ENCODE results near the gene ING4.
A peak's percentile ranks its signal among the peaks of the same experiment; 100 is the strongest.
"Not testable (repeated sequence)": the region's sequence is repeated elsewhere in the genome, so short reads cannot be mapped to it uniquely, and the experiment has no call there.

Gene ING4

GRCh38 chr12:6662906-6663742 lies at the start of gene ING4:
Gene ING4 (minus strand): TSS chr12:6663119. CDS start chr12:6663101, 18 bp downstream.
- peak; percentile 99 for DNase-seq (ENCODE audit: low spot score)

- DNase-seq (ENCODE audit: low spot score) = no peak
These were observed 46.1 kb upstream of the ING4 start for GRCh38 chr12:6708960-6709394.

- DNase-seq (ENCODE audit: low spot score) = not testable (repeated sequence)
These were observed 45.4 kb upstream of the ING4 start for GRCh38 chr12:6708351-6708750.

GRCh38 chr12:6703631-6704030 lies 40.7 kb upstream of the ING4 start:
- no peak for DNase-seq (ENCODE audit: low spot score)

GRCh38 chr12:6701078-6701768 lies 38.3 kb upstream of the ING4 start:
- DNase-seq (ENCODE audit: low spot score) = no peak

GRCh38 chr12:6700646-6701051 lies 37.7 kb upstream of the ING4 start, which contains the start of gene PIANP:
Gene PIANP (minus strand): TSS chr12:6700815. CDS start chr12:6698061, 2,754 bp downstream.
- DNase-seq (ENCODE audit: low spot score) = peak; percentile 60

- peak; percentile 26 for DNase-seq (ENCODE audit: low spot score)
These were observed 37.2 kb upstream of the ING4 start for GRCh38 chr12:6699989-6700645.

- DNase-seq (ENCODE audit: low spot score) = no peak
These were observed 36.5 kb upstream of the ING4 start for GRCh38 chr12:6699259-6699988.

- no peak for DNase-seq (ENCODE audit: low spot score)
These were observed 35.6 kb upstream of the ING4 start for GRCh38 chr12:6698352-6699046.

- DNase-seq (ENCODE audit: low spot score) = peak; percentile 88
These were observed 34.8 kb upstream of the ING4 start for GRCh38 chr12:6697584-6698351.

GRCh38 chr12:6696690-6697583 lies 34.0 kb upstream of the ING4 start:
- no peak for DNase-seq (ENCODE audit: low spot score)

- DNase-seq (ENCODE audit: low spot score) = no peak
These were observed 32.6 kb upstream of the ING4 start for GRCh38 chr12:6695313-6696045.

GRCh38 chr12:6694701-6695100 lies 31.8 kb upstream of the ING4 start:
- DNase-seq (ENCODE audit: low spot score) = no peak

- no peak for DNase-seq (ENCODE audit: low spot score)
These were observed 31.0 kb upstream of the ING4 start for GRCh38 chr12:6693832-6694355.

GRCh38 chr12:6692888-6693287 lies 30.0 kb upstream of the ING4 start:
- DNase-seq (ENCODE audit: low spot score) = no peak

GRCh38 chr12:6691473-6691872 lies 28.6 kb upstream of the ING4 start:
- DNase-seq (ENCODE audit: low spot score) = peak; percentile 44

- DNase-seq (ENCODE audit: low spot score) = peak; percentile 98
These were observed 26.3 kb upstream of the ING4 start, which contains the start of gene ZNF384 for GRCh38 chr12:6688999-6689882. Gene ZNF384 (minus strand): TSS chr12:6689375. CDS start chr12:6679520, 9,855 bp downstream.
